Measurements from ENCODE around the gene MAFF. TPM values are rescaled to one million over a fixed set of nuclear protein-coding genes. Genes with fewer than 3 reads are reported as not detected.

Gene MAFF
- total and polyA plus RNA-seq, 8 donors = 0.58 to 130 (median 47.3) TPM

DNA sequence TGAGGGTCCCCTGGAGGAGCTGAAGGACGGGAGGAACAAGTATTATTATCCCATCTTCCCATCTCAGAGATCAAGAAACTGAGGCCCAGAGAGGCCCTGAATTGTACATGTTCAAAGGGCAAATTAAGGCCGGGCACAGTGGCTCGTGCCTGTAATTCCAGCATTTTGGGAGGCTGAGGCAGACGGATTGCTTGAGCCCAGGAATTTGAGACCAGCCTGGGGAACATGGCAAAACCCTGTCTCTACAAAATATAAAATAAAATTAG, 28.2 kb upstream of the MAFF start:
- peak overlapping the region; percentile 67 to 83 (median 76) for H3K27ac ChIP-seq
- intact Hi-C loops (cut with DNase I; ENCODE audit: low total_unique reads) = no loop called here
- H3K9me3 ChIP-seq = no peaks in the 10 kb centered on the region
- H3K27me3 ChIP-seq = no peaks in the 10 kb centered on the region
- TF ChIP-seq EP300 (IDR thresholded peaks at IDR 0.05) (no peak), POLR2A (IDR thresholded peaks at IDR 0.05) (no peak), POLR2AphosphoS5 (IDR thresholded peaks at IDR 0.05) (no peak)
- TF ChIP-seq, protein P1, sequence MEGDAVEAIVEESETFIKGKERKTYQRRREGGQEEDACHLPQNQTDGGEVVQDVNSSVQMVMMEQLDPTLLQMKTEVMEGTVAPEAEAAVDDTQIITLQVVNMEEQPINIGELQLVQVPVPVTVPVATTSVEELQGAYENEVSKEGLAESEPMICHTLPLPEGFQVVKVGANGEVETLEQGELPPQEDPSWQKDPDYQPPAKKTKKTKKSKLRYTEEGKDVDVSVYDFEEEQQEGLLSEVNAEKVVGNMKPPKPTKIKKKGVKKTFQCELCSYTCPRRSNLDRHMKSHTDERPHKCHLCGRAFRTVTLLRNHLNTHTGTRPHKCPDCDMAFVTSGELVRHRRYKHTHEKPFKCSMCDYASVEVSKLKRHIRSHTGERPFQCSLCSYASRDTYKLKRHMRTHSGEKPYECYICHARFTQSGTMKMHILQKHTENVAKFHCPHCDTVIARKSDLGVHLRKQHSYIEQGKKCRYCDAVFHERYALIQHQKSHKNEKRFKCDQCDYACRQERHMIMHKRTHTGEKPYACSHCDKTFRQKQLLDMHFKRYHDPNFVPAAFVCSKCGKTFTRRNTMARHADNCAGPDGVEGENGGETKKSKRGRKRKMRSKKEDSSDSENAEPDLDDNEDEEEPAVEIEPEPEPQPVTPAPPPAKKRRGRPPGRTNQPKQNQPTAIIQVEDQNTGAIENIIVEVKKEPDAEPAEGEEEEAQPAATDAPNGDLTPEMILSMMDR (IDR thresholded peaks at IDR 0.05) = no peak
- WGBS, 5 donors = 88 to 98% (median 94%) methylated on average over 4 of the region's 4 CpGs
- H3K36me3 ChIP-seq = peaks cover 0 to 6% (median 0%) of the 10 kb centered on the region in 4 donors
- DNase-seq = no peak
- peaks cover 22 to 64% (median 56%) of the 10 kb centered on the region in 4 donors for H3K4me1 ChIP-seq
- no peak overlapping the region for H3K4me3 ChIP-seq

DNA sequence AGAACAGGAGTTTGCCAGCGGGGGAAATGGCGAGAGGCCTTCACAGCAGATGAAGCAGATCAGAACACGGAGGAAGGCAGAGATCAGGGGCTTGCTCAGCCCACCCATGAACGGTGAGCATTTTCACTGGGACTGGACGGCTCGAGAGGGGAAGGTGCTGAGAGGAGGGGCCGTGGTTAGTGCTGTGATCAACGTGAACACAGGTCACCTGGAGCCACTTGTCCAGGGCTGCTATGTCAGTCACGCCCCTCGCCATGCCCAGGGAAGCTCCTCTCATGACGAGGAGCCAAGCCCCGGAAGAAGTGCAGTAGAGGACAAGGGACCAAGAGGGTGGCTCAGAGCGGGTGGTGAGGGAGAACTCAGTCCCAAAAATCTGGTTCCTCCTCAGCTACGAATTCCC, 27.2 kb upstream of the MAFF start:
- Histone ChIP-seq H3K4me1 (peaks cover 22 to 70% (median 57%) of the 10 kb centered on the region in 4 donors), H3K9me3 (no peaks in the 10 kb centered on the region), H3K4me3 (no peak overlapping the region), H3K27ac (peak overlapping the region in 2 of 5 donors; percentile 95), H3K27me3 (no peaks in the 10 kb centered on the region), H3K36me3 (no peaks in the 10 kb centered on the region)
- intact Hi-C loops (cut with DNase I; ENCODE audit: low total_unique reads) = no loop called here
- DNase-seq = no peak
- WGBS, 5 donors = 82 to 96% (median 89%) methylated on average over 14 of the region's 14 CpGs
- TF ChIP-seq, protein P1 (IDR thresholded peaks at IDR 0.05) = no peak
- TF ChIP-seq POLR2A (IDR thresholded peaks at IDR 0.05) (no peak), POLR2AphosphoS5 (IDR thresholded peaks at IDR 0.05) (no peak), EP300 (IDR thresholded peaks at IDR 0.05) (no peak)

- 89 to 95% (median 93%) methylated on average over 17 of the region's 17 CpGs for WGBS, 5 donors
- Histone ChIP-seq H3K9me3 (no peaks in the 10 kb centered on the region), H3K36me3 (no peaks in the 10 kb centered on the region), H3K27me3 (no peaks in the 10 kb centered on the region), H3K27ac (peak overlapping the region; percentile 53 to 95 (median 83)), H3K4me1 (peaks cover 23 to 79% (median 65%) of the 10 kb centered on the region in 4 donors), H3K4me3 (no peak overlapping the region)
- TF ChIP-seq, protein P1 (IDR thresholded peaks at IDR 0.05) = no peak
- TF ChIP-seq EP300 (IDR thresholded peaks at IDR 0.05) (no peak), POLR2A (IDR thresholded peaks at IDR 0.05) (no peak), POLR2AphosphoS5 (IDR thresholded peaks at IDR 0.05) (no peak)
- intact Hi-C loops (cut with DNase I; ENCODE audit: low total_unique reads) = no loop called here
- no peak for DNase-seq
Observed at GRCh38 chr22:38175206-38176118, 26.3 kb upstream of the MAFF start.

GRCh38 chr22:38176170-38176741, 25.5 kb upstream of the MAFF start:
- peak; percentile 79 to 83 for DNase-seq
- Histone ChIP-seq H3K4me3 (no peak overlapping the region), H3K36me3 (no peaks in the 10 kb centered on the region), H3K27ac (peak overlapping the region; percentile 53 to 95 (median 83)), H3K4me1 (peaks cover 30 to 87% (median 73%) of the 10 kb centered on the region in 4 donors), H3K27me3 (no peaks in the 10 kb centered on the region), H3K9me3 (no peaks in the 10 kb centered on the region)
- intact Hi-C loops (cut with DNase I; ENCODE audit: low total_unique reads) = no loop called here
- 41 to 56% (median 53%) methylated on average over 13 to 14 of the region's 14 CpGs for WGBS, 5 donors
- TF ChIP-seq POLR2A (IDR thresholded peaks at IDR 0.05) = no peak
- TF ChIP-seq EP300 (IDR thresholded peaks at IDR 0.05) = peak; percentile 7
- TF ChIP-seq POLR2AphosphoS5 (IDR thresholded peaks at IDR 0.05) = peak; percentile 40 to 54 (median 46)

Measured in stomach (tissue), 9 donors.